Measurements from ENCODE around the gene CHID1.

DNA sequence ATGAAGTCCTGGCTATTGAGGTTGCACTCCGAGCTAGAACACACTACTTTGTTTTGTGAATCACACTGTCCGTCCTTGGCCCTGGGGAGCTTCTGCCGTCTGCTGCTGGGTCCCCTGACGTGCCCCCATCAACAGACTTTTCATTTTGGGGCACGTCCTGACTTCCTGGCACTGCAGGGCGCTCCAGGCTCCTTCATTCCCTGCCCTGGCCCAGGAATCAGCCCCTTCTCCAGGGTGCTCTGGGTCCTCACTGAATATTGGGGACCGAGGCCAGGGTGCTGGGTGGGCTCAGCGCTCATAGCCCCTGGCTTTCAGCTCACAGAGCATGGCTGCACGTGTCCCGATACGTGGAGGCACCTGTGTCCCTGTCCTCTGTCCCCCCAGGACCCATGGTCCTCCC, 45.7 kb downstream of the CHID1 start:
- TF ChIP-seq CTCF (IDR thresholded peaks at IDR 0.05; ENCODE audit: insufficient read depth, low read depth, low read length), result no peak
- TF ChIP-seq EZH2 (IDR thresholded peaks at IDR 0.05; ENCODE audit: insufficient read depth, low read length), result no peak

Data from astrocyte (in vitro differentiated cells and primary cell).